Measurements from ENCODE around the gene STX3.
"Not testable (repeated sequence)": the region's sequence is repeated elsewhere in the genome, so short reads cannot be mapped to it uniquely, and the experiment has no call there.

DNA sequence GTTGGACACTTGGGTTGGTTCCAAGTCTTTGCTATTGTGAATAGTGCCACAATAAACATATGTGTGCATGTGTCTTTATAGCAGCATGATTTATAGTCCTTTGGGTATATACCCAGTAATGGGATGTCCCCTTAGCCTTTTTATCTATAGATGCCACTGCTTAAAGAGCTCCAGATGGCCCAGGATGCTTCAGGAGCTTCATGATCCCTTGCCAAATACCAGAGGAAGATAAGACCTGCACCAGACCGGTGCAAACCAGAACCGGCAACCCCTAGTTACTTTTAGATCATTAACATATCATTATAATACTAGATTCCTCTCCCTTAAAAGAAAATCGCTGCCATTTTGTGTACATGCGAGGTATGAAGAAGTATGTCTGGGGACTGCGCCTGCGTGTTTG, 93.3 kb downstream of the STX3 start:
- TF ChIP-seq, protein P1, sequence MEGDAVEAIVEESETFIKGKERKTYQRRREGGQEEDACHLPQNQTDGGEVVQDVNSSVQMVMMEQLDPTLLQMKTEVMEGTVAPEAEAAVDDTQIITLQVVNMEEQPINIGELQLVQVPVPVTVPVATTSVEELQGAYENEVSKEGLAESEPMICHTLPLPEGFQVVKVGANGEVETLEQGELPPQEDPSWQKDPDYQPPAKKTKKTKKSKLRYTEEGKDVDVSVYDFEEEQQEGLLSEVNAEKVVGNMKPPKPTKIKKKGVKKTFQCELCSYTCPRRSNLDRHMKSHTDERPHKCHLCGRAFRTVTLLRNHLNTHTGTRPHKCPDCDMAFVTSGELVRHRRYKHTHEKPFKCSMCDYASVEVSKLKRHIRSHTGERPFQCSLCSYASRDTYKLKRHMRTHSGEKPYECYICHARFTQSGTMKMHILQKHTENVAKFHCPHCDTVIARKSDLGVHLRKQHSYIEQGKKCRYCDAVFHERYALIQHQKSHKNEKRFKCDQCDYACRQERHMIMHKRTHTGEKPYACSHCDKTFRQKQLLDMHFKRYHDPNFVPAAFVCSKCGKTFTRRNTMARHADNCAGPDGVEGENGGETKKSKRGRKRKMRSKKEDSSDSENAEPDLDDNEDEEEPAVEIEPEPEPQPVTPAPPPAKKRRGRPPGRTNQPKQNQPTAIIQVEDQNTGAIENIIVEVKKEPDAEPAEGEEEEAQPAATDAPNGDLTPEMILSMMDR (IDR thresholded peaks at IDR 0.05): not testable (repeated sequence)
- TF ChIP-seq POLR2A (IDR thresholded peaks at IDR 0.05): not testable (repeated sequence)
